Rectal smooth muscle tissue (tissue), 1 donor: ENCODE measurements around the gene ZMYND15.
"Not testable (repeated sequence)": the region's sequence is repeated elsewhere in the genome, so short reads cannot be mapped to it uniquely, and the experiment has no call there.

Experiments used
- H3K27ac ChIP-seq: one replicate; pipeline ENCODE4 v1.7.0; 2013; ENCODE audit warnings: low read depth, low read length, inconsistent platforms
- H3K27me3 ChIP-seq: one replicate; pipeline ENCODE4 v1.7.0; 2013; ENCODE audit warnings: low read length; ENCODE audit not compliant: control insufficient read depth, insufficient read depth
- H3K36me3 ChIP-seq: one replicate; pipeline ENCODE4 v1.7.0; 2013; ENCODE audit warnings: low read length; ENCODE audit not compliant: control insufficient read depth, insufficient read depth
- H3K4me1 ChIP-seq: one replicate; pipeline ENCODE4 v1.7.0; 2013; ENCODE audit warnings: low read length; ENCODE audit not compliant: control insufficient read depth, insufficient read depth
- H3K4me3 ChIP-seq: one replicate; pipeline ENCODE4 v1.7.0; 2013; ENCODE audit warnings: low read length
- H3K9ac ChIP-seq: one replicate; pipeline ENCODE4 v1.7.0; 2013; ENCODE audit warnings: low read length

Gene ZMYND15

GRCh38 chr17:4709794-4710692 is 29.6 kb upstream of the ZMYND15 start, which contains the start of gene ARRB2:
Gene ARRB2, plus strand, starts transcription at chr17:4710632. Its CDS starts 90 bp downstream, at chr17:4710722.
- peak within 1 kb of the TSS; percentile 50 for H3K27ac ChIP-seq
- H3K36me3 ChIP-seq: no peaks in the 10 kb centered on the region
- H3K4me3 ChIP-seq: peak within 1 kb of the TSS; percentile 81
- H3K9ac ChIP-seq: peak within 1 kb of the TSS; percentile 77
- H3K27me3 ChIP-seq: no peaks in the 10 kb centered on the region
- H3K4me1 ChIP-seq: peaks cover 8% of the 10 kb centered on the region

- H3K36me3 ChIP-seq: no peaks in the 10 kb centered on the region
- peak overlapping the region; percentile 77 for H3K9ac ChIP-seq
- H3K4me1 ChIP-seq: peaks cover 8% of the 10 kb centered on the region
- H3K27me3 ChIP-seq: no peaks in the 10 kb centered on the region
- peak overlapping the region; percentile 50 for H3K27ac ChIP-seq
- peak overlapping the region; percentile 81 for H3K4me3 ChIP-seq
Observed at GRCh38 chr17:4710693-4711634, 28.7 kb upstream of the ZMYND15 start.

- Histone ChIP-seq H3K4me1 (peaks cover 8% of the 10 kb centered on the region), H3K27me3 (no peaks in the 10 kb centered on the region), H3K27ac (peak overlapping the region; percentile 50), H3K9ac (peak overlapping the region; percentile 1), H3K4me3 (peak overlapping the region; percentile 81), H3K36me3 (no peaks in the 10 kb centered on the region)
Observed at GRCh38 chr17:4711661-4712181, 27.9 kb upstream of the ZMYND15 start.

GRCh38 chr17:4712526-4712925 is 27.1 kb upstream of the ZMYND15 start:
- Histone ChIP-seq H3K27ac (no peak overlapping the region), H3K9ac (no peak overlapping the region), H3K27me3 (no peaks in the 10 kb centered on the region), H3K36me3 (no peaks in the 10 kb centered on the region), H3K4me1 (peaks cover 8% of the 10 kb centered on the region), H3K4me3 (no peak overlapping the region)

GRCh38 chr17:4714340-4715062 is 25.1 kb upstream of the ZMYND15 start:
- H3K9ac ChIP-seq, H3K27ac ChIP-seq, H3K4me1 ChIP-seq, H3K4me3 ChIP-seq, H3K36me3 ChIP-seq, H3K27me3 ChIP-seq: not testable (repeated sequence)

- no peak overlapping the region for H3K4me3 ChIP-seq
- H3K27ac ChIP-seq: no peak overlapping the region
- no peak overlapping the region for H3K9ac ChIP-seq
- H3K27me3 ChIP-seq: no peaks in the 10 kb centered on the region
- peaks cover 5% of the 10 kb centered on the region for H3K4me1 ChIP-seq
- peaks cover 4% of the 10 kb centered on the region for H3K36me3 ChIP-seq
Observed at GRCh38 chr17:4715063-4715744, 24.4 kb upstream of the ZMYND15 start.

GRCh38 chr17:4716081-4716480 is 23.6 kb upstream of the ZMYND15 start:
- H3K9ac ChIP-seq: no peak overlapping the region
- H3K4me1 ChIP-seq: peaks cover 2% of the 10 kb centered on the region
- H3K36me3 ChIP-seq: peaks cover 4% of the 10 kb centered on the region
- H3K4me3 ChIP-seq: no peak overlapping the region
- H3K27ac ChIP-seq: no peak overlapping the region
- H3K27me3 ChIP-seq: no peaks in the 10 kb centered on the region

- H3K36me3 ChIP-seq: peaks cover 4% of the 10 kb centered on the region
Observed at GRCh38 chr17:4717791-4718190, 21.8 kb upstream of the ZMYND15 start.

GRCh38 chr17:4718276-4718675 is 21.4 kb upstream of the ZMYND15 start:
- no peak overlapping the region for H3K4me3 ChIP-seq
- H3K27me3 ChIP-seq: no peaks in the 10 kb centered on the region
- H3K27ac ChIP-seq: no peak overlapping the region
- no peak overlapping the region for H3K9ac ChIP-seq
- H3K36me3 ChIP-seq: peaks cover 4% of the 10 kb centered on the region
- no peaks in the 10 kb centered on the region for H3K4me1 ChIP-seq

More at GRCh38 chr17:4717791-4718190, 21.8 kb upstream of the ZMYND15 start:
- H3K4me3 ChIP-seq: no peak overlapping the region
- no peaks in the 10 kb centered on the region for H3K4me1 ChIP-seq
- no peaks in the 10 kb centered on the region for H3K27me3 ChIP-seq
- H3K9ac ChIP-seq: no peak overlapping the region
- H3K27ac ChIP-seq: no peak overlapping the region

- Histone ChIP-seq H3K36me3 (peaks cover 4% of the 10 kb centered on the region), H3K27me3 (no peaks in the 10 kb centered on the region), H3K4me3 (no peak overlapping the region), H3K27ac (no peak overlapping the region), H3K4me1 (no peaks in the 10 kb centered on the region), H3K9ac (no peak overlapping the region)
Observed at GRCh38 chr17:4719146-4719545, 20.5 kb upstream of the ZMYND15 start.

- no peak overlapping the region for H3K4me3 ChIP-seq
- H3K9ac ChIP-seq: no peak overlapping the region
- no peaks in the 10 kb centered on the region for H3K27me3 ChIP-seq
- no peaks in the 10 kb centered on the region for H3K4me1 ChIP-seq
- H3K27ac ChIP-seq: no peak overlapping the region
- peaks cover 4% of the 10 kb centered on the region for H3K36me3 ChIP-seq
Observed at GRCh38 chr17:4719684-4720221, 19.9 kb upstream of the ZMYND15 start.
